Measurements from ENCODE around the gene DMRTA1.

DNA sequence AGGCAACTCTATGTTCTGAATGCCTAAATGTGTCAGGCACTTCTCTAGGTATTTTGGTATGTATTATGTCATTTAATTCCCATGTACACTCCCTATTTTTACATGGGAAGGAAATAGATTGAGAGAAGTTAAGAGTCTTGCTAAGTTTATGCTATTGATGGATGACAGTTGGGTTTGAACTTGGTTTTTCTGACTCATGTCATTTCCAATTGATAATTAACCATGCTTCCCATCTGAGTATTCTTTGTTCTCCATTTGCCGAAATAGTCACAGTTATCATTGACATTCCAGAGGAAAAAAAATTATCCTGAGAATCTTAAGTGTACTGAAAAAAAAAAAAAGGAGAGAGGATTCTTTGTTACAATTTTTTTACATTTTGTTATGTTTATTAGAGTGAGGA lies 23.1 kb upstream of the DMRTA1 start:
- no peak for TF ChIP-seq POLR2A (IDR thresholded peaks at IDR 0.05)
- TF ChIP-seq, protein P1, sequence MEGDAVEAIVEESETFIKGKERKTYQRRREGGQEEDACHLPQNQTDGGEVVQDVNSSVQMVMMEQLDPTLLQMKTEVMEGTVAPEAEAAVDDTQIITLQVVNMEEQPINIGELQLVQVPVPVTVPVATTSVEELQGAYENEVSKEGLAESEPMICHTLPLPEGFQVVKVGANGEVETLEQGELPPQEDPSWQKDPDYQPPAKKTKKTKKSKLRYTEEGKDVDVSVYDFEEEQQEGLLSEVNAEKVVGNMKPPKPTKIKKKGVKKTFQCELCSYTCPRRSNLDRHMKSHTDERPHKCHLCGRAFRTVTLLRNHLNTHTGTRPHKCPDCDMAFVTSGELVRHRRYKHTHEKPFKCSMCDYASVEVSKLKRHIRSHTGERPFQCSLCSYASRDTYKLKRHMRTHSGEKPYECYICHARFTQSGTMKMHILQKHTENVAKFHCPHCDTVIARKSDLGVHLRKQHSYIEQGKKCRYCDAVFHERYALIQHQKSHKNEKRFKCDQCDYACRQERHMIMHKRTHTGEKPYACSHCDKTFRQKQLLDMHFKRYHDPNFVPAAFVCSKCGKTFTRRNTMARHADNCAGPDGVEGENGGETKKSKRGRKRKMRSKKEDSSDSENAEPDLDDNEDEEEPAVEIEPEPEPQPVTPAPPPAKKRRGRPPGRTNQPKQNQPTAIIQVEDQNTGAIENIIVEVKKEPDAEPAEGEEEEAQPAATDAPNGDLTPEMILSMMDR (IDR thresholded peaks at IDR 0.05): no peak
